ENCODE measurements around the gene C19orf47. TPM values are rescaled to one million over a fixed set of nuclear protein-coding genes. Genes with fewer than 3 reads are reported as not detected.

Gene C19orf47
- total RNA-seq, 2 experiments from 2014 or later = 15.6 to 33.8 TPM

- intact Hi-C loops (cut with micrococcal nuclease; ENCODE audit: unreplicated experiment) = loop anchor here (5.0 to 10.0 kb wide), 4 partner anchors 63 to 320 kb away; partner anchors contain the start of genes C19orf47, LTBP4, PLD3 and SERTAD1
- peaks cover 63% of the 10 kb centered on the region for H3K4me1 ChIP-seq (ENCODE audit: insufficient read depth, low read length, poor library complexity, severe bottlenecking)
- H3K4me3 ChIP-seq (ENCODE audit: low read depth, low read length, poor library complexity, severe bottlenecking) = peak within 1 kb of the TSS; percentile 85
- H2AFZ ChIP-seq (ENCODE audit: low read length) = peak within 1 kb of the TSS; percentile 47
- peak within 1 kb of the TSS; percentile 94 for H3K27ac ChIP-seq (ENCODE audit: low read depth, low read length, poor library complexity, severe bottlenecking)
- ChIA-PET POLR2A (interaction anchor here (0.6 to 2.0 kb wide), 2 partner anchors 19 to 95 kb away, joined by 4 to 5 read pairs; no protein-coding TSS in a partner anchor), CTCF (ENCODE audit: unreplicated experiment) (interaction anchor here (0.6 kb wide), 2 partner anchors 11 to 265 kb away, joined by 3 to 9 read pairs; no protein-coding TSS in a partner anchor)
- H4K20me1 ChIP-seq (ENCODE audit: insufficient read depth, low read length) = no peaks in the 10 kb centered on the region
- TF ChIP-seq CTCF (conservative IDR thresholded peaks at IDR 0.05; ENCODE audit: low read length) (no peak), EZH2phosphoT487 (IDR thresholded peaks at IDR 0.05; ENCODE audit: borderline replicate concordance, low read depth, low read length) (no peak)
- no TSS peak for BruUV-seq (replicated peaks)
- DNase-seq (ENCODE audit: low spot score) = peak; percentile 92
- no peaks in the 10 kb centered on the region for H3K9me3 ChIP-seq (ENCODE audit: low read length)
- H3K79me2 ChIP-seq (ENCODE audit: insufficient read depth, low read depth, low read length) = peaks cover 50% of the 10 kb centered on the region
- peaks cover 3% of the 10 kb centered on the region; the same call in 1 of the 2 replicates for H3K36me3 ChIP-seq (ENCODE audit: insufficient read depth, low read length)
- peak within 1 kb of the TSS; percentile 93 for H3K4me2 ChIP-seq (ENCODE audit: low read length)
- H3K9me2 ChIP-seq (ENCODE audit: insufficient read depth, low read length) = no peaks in the 10 kb centered on the region
These were observed 63.5 kb downstream of the C19orf47 start, which contains the start of gene AKT2 for GRCh38 chr19:40284501-40285352. TSS of gene AKT2 (minus strand) at chr19:40285345. CDS start at chr19:40265267, 20,078 bp downstream.

GRCh38 chr19:40284251-40284500 lies 64.0 kb downstream of the C19orf47 start:
- CTCF ChIA-PET (ENCODE audit: unreplicated experiment) = no interaction called here
- intact Hi-C loops (cut with micrococcal nuclease; ENCODE audit: unreplicated experiment) = loop anchor here (10.0 kb wide), 3 partner anchors 139 to 321 kb away; partner anchors contain the start of genes LTBP4 and SERTAD1
- peaks cover 6% of the 10 kb centered on the region; the same call in 1 of the 2 replicates for H3K36me3 ChIP-seq (ENCODE audit: insufficient read depth, low read length)
- peak overlapping the region; percentile 85 for H3K4me3 ChIP-seq (ENCODE audit: low read depth, low read length, poor library complexity, severe bottlenecking)
- H3K9me3 ChIP-seq (ENCODE audit: low read length) = no peaks in the 10 kb centered on the region
- BruUV-seq (replicated peaks) = TSS peak; percentile 78
- peaks cover 55% of the 10 kb centered on the region for H3K79me2 ChIP-seq (ENCODE audit: insufficient read depth, low read depth, low read length)
- peak overlapping the region; percentile 94 for H3K27ac ChIP-seq (ENCODE audit: low read depth, low read length, poor library complexity, severe bottlenecking)
- POLR2A ChIA-PET = interaction anchor here (0.6 kb wide), 1 partner anchor 110 kb away, joined by 3 read pairs; no protein-coding TSS in a partner anchor
- no peaks in the 10 kb centered on the region for H4K20me1 ChIP-seq (ENCODE audit: insufficient read depth, low read length)
- TF ChIP-seq EZH2phosphoT487 (IDR thresholded peaks at IDR 0.05; ENCODE audit: borderline replicate concordance, low read depth, low read length) (no peak), CTCF (conservative IDR thresholded peaks at IDR 0.05; ENCODE audit: low read length) (no peak)
- peaks cover 67% of the 10 kb centered on the region for H3K4me1 ChIP-seq (ENCODE audit: insufficient read depth, low read length, poor library complexity, severe bottlenecking)
- H2AFZ ChIP-seq (ENCODE audit: low read length) = peak overlapping the region; percentile 28; the same call in 1 of the 2 replicates
- no peak for DNase-seq (ENCODE audit: low spot score)
- peak overlapping the region; percentile 93 for H3K4me2 ChIP-seq (ENCODE audit: low read length)
- no peaks in the 10 kb centered on the region for H3K9me2 ChIP-seq (ENCODE audit: insufficient read depth, low read length)

Measured in OCI-LY7 (cell line).